H9 (cell line): ENCODE results near the gene OR2AG2. TPM values are rescaled to one million over a fixed set of nuclear protein-coding genes. Genes with fewer than 3 reads are reported as not detected.
A peak's percentile ranks its signal among the peaks of the same experiment; 100 is the strongest.

Experiments
- DNase-seq: peaks from one replicate; pipeline ENCODE4 v3.0.0-alpha.2; 2017
- H2AFZ ChIP-seq: one replicate; pipeline ENCODE4 v1.6.1; 2013; ENCODE audit warnings: mild to moderate bottlenecking, low read length, control low read depth, moderate library complexity
- H2AK5ac ChIP-seq: 2 replicates; pipeline ENCODE4 v1.6.1; 2013; ENCODE audit warnings: low read length, control low read depth, mixed read lengths; ENCODE audit not compliant: insufficient read length
- H2BK120ac ChIP-seq: one replicate; pipeline ENCODE4 v1.6.1; 2013; ENCODE audit warnings: low read depth, mild to moderate bottlenecking, low read length, control low read depth, inconsistent platforms; ENCODE audit not compliant: poor library complexity, severe bottlenecking
- H2BK12ac ChIP-seq: 2 replicates; pipeline ENCODE4 v1.6.1; 2013; ENCODE audit warnings: low read length, control low read depth, mixed read lengths, low read depth; ENCODE audit not compliant: insufficient read length
- H2BK15ac ChIP-seq: 2 replicates; pipeline ENCODE4 v1.6.1; 2013; ENCODE audit warnings: low read depth, low read length, control low read depth
- H2BK20ac ChIP-seq: one replicate; pipeline ENCODE4 v1.6.1; 2013; ENCODE audit warnings: low read depth, mild to moderate bottlenecking, low read length, control low read depth, inconsistent platforms; ENCODE audit not compliant: poor library complexity, severe bottlenecking
- H2BK5ac ChIP-seq: 2 replicates; pipeline ENCODE4 v1.6.1; 2013; ENCODE audit warnings: low read length, control low read depth, mixed read lengths; ENCODE audit not compliant: insufficient read length
- H3K14ac ChIP-seq: 2 replicates; pipeline ENCODE4 v1.6.1; 2013; ENCODE audit warnings: low read length, control low read depth; ENCODE audit not compliant: insufficient read depth
- H3K18ac ChIP-seq: 2 replicates; pipeline ENCODE4 v1.6.1; 2013; ENCODE audit warnings: low read depth, mild to moderate bottlenecking, mixed read lengths, low read length, control low read depth; ENCODE audit not compliant: insufficient read length
- H3K23ac ChIP-seq: 2 replicates; pipeline ENCODE4 v1.6.1; 2013; ENCODE audit warnings: low read length, control low read depth, mixed read lengths, low read depth; ENCODE audit not compliant: insufficient read length
- H3K23me2 ChIP-seq: 2 replicates; pipeline ENCODE4 v1.6.1; 2013; ENCODE audit warnings: low read depth, mild to moderate bottlenecking, mixed read lengths, low read length, control low read depth; ENCODE audit not compliant: insufficient read length, poor library complexity, severe bottlenecking
- H3K27ac ChIP-seq: 2 replicates; pipeline ENCODE4 v1.5.1; 2013; ENCODE audit warnings: low read length, control low read depth, mixed read lengths, low read depth; ENCODE audit not compliant: insufficient read length
- H3K27me3 ChIP-seq: 2 replicates; pipeline ENCODE4 v1.6.1; 2013; ENCODE audit warnings: low read length, control low read depth, inconsistent platforms; ENCODE audit not compliant: insufficient read depth
- H3K4ac ChIP-seq: 2 replicates; pipeline ENCODE4 v1.6.1; 2013; ENCODE audit warnings: low read depth, mild to moderate bottlenecking, control low read depth, inconsistent platforms, low read length, moderate library complexity
- H3K4me1 ChIP-seq: 2 replicates; pipeline ENCODE4 v1.6.1; 2013; ENCODE audit warnings: low read length, control low read depth, inconsistent platforms; ENCODE audit not compliant: insufficient read depth
- H3K4me2 ChIP-seq: 2 replicates; pipeline ENCODE4 v1.6.1; 2013; ENCODE audit warnings: low read length, control low read depth, mixed read lengths; ENCODE audit not compliant: insufficient read length, insufficient read depth
- H3K56ac ChIP-seq: 2 replicates; pipeline ENCODE4 v1.6.1; 2013; ENCODE audit warnings: low read depth, mild to moderate bottlenecking, mixed read lengths, low read length, control low read depth; ENCODE audit not compliant: insufficient read length
- H3K79me1 ChIP-seq: 2 replicates; pipeline ENCODE4 v1.6.1; 2013; ENCODE audit warnings: low read depth, mild to moderate bottlenecking, moderate library complexity, low read length, control low read depth, inconsistent platforms; ENCODE audit not compliant: insufficient read depth, poor library complexity, severe bottlenecking
- H3K79me2 ChIP-seq: 2 replicates; pipeline ENCODE4 v1.6.1; 2013; ENCODE audit warnings: low read length, control low read depth, inconsistent platforms; ENCODE audit not compliant: insufficient read depth
- H3K9ac ChIP-seq: 2 replicates; pipeline ENCODE4 v1.6.1; 2013; ENCODE audit warnings: low read length, control low read depth, mixed read lengths; ENCODE audit not compliant: insufficient read length; ENCODE audit errors: extremely low read depth
- H3K9me3 ChIP-seq: one replicate; pipeline ENCODE4 v1.6.1; 2013; ENCODE audit warnings: low read depth, low read length, inconsistent platforms; ENCODE audit not compliant: control insufficient read depth
- H3T11ph ChIP-seq: one replicate; pipeline ENCODE4 v1.6.1; 2013; ENCODE audit warnings: mild to moderate bottlenecking, low read length, control low read depth, inconsistent platforms
- H4K20me1 ChIP-seq: one replicate; pipeline ENCODE4 v1.6.1; 2013; ENCODE audit not compliant: control insufficient read depth, insufficient read length, insufficient read depth
- H4K5ac ChIP-seq: 2 replicates; pipeline ENCODE4 v1.6.1; 2013; ENCODE audit warnings: low read depth, mild to moderate bottlenecking, mixed read lengths, low read length, control low read depth; ENCODE audit not compliant: insufficient read length
- H4K8ac ChIP-seq: replicated peaks from 2 replicates; pipeline ENCODE4 v1.6.1; 2013; ENCODE audit warnings: low read length, control low read depth, mixed read lengths, low read depth; ENCODE audit not compliant: insufficient read length
- H4K91ac ChIP-seq: 2 replicates; pipeline ENCODE4 v1.6.1; 2013; ENCODE audit warnings: low read depth, mild to moderate bottlenecking, moderate library complexity, mixed read lengths, low read length, control low read depth; ENCODE audit not compliant: insufficient read length
- H3K27ac Mint-ChIP-seq, 3 experiments: 2 replicates in 2 of 3; 3 replicates in 1 of 3; pipeline ENCODE4 v1.8.0; 2020 to 2021; ENCODE audit warnings: mixed read lengths in 3 of 3, mild to moderate bottlenecking in 1 of 3, moderate library complexity in 1 of 3
- H3K27me3 Mint-ChIP-seq: 2 replicates; pipeline ENCODE4 v1.8.0; 2021; ENCODE audit warnings: low read depth, mild to moderate bottlenecking, moderate library complexity, mixed read lengths
- H3K36me3 Mint-ChIP-seq, 3 experiments: 2 replicates in 2 of 3; 3 replicates in 1 of 3; pipeline ENCODE4 v1.8.0; 2020 to 2021; ENCODE audit warnings: low read depth in 3 of 3, mixed read lengths in 3 of 3; ENCODE audit not compliant: insufficient read depth in 1 of 3
- H3K4me1 Mint-ChIP-seq, 2 experiments: 2 replicates each; pipeline ENCODE4 v1.8.0; 2020; ENCODE audit warnings: mixed read lengths in 2 of 2
- H3K4me3 Mint-ChIP-seq, 2 experiments: 2 replicates in 1 of 2; 3 replicates in 1 of 2; pipeline ENCODE4 v1.8.0; 2020 to 2021; ENCODE audit warnings: mild to moderate bottlenecking in 2 of 2, mixed read lengths in 2 of 2, moderate library complexity in 1 of 2
- H3K9me3 Mint-ChIP-seq, 2 experiments: 2 replicates in 1 of 2; 3 replicates in 1 of 2; pipeline ENCODE4 v1.8.0; 2020; ENCODE audit warnings: mild to moderate bottlenecking in 2 of 2, mixed read lengths in 2 of 2, moderate library complexity in 1 of 2
- CTCF ChIP-seq: fragments of 200-600 bp; sonication (generic); conservative IDR thresholded peaks from 3 replicates; pipeline ENCODE4 v1.8.0; 2021; ENCODE audit warnings: antibody characterized with exemption, mild to moderate bottlenecking
- WGBS: extraction: QIAGEN DNeasy Blood & Tissue Kit; methylation state at CpG from one replicate; pipeline ENCODE4 v1.1.7; 2013; ENCODE audit warnings: missing lambda C conversion rate, low lambda C conversion rate, mixed read lengths; ENCODE audit not compliant: insufficient read length; ENCODE audit errors: extremely low coverage; 5-methylcytosine and 5-hydroxymethylcytosine counted together
- total RNA-seq: library from RNA; stranded (reverse); gene quantifications from 2 replicates; pipeline ENCODE4 v1.2.1, GENCODE V29; 2021

Gene OR2AG2
- total RNA-seq, 1 experiment from 2014 or later: 0.33 TPM

GRCh38 chr11:6799402-6799801, 27.6 kb upstream of the OR2AG2 start, which contains the start of gene OR6A2:
Gene OR6A2 (minus strand): TSS chr11:6799689. CDS start chr11:6795708, 3,981 bp downstream.
- Histone ChIP-seq H3K9ac (no peak within 1 kb of the TSS), H4K91ac (no peak within 1 kb of the TSS), H2BK5ac (no peak within 1 kb of the TSS), H3K79me1 (no peaks in the 10 kb centered on the region), H2AK5ac (peak within 1 kb of the TSS; percentile 41), H3K14ac (no peak within 1 kb of the TSS), H4K5ac (no peak within 1 kb of the TSS), H3K23me2 (no peaks in the 10 kb centered on the region), H3K4me1 (no peaks in the 10 kb centered on the region), H3K23ac (no peak within 1 kb of the TSS), H4K8ac (no peak within 1 kb of the TSS), H3T11ph (no peak within 1 kb of the TSS), H2AFZ (no peak within 1 kb of the TSS), H3K56ac (no peak within 1 kb of the TSS), H3K4ac (no peak within 1 kb of the TSS), H3K27me3 (no peaks in the 10 kb centered on the region), H2BK120ac (no peak within 1 kb of the TSS), H2BK20ac (no peak within 1 kb of the TSS), H2BK15ac (no peak within 1 kb of the TSS), H3K27ac (no peak within 1 kb of the TSS), H3K9me3 (no peaks in the 10 kb centered on the region), H2BK12ac (no peak within 1 kb of the TSS), H3K79me2 (no peaks in the 10 kb centered on the region), H3K18ac (no peak within 1 kb of the TSS), H3K4me2 (no peak within 1 kb of the TSS), H4K20me1 (no peaks in the 10 kb centered on the region)
- no peak within 1 kb of the TSS for H3K4me3 Mint-ChIP-seq
- WGBS: no CpG with 5 or more reads among the region's 1 CpG
- no peak within 1 kb of the TSS for H3K27ac Mint-ChIP-seq
- H3K9me3 Mint-ChIP-seq: peaks cover 11 to 17% of the 10 kb centered on the region in 2 experiments
- H3K4me1 Mint-ChIP-seq: peaks cover 16 to 23% of the 10 kb centered on the region in 2 experiments
- H3K36me3 Mint-ChIP-seq: peaks cover 0 to 17% (median 14%) of the 10 kb centered on the region in 3 experiments; a peak in 5 of 7 replicates
- no peaks in the 10 kb centered on the region for H3K27me3 Mint-ChIP-seq
- DNase-seq: no peak
- no peak for TF ChIP-seq CTCF
